ENCODE results near the gene ABHD8.

The ABHD8 gene

DNA sequence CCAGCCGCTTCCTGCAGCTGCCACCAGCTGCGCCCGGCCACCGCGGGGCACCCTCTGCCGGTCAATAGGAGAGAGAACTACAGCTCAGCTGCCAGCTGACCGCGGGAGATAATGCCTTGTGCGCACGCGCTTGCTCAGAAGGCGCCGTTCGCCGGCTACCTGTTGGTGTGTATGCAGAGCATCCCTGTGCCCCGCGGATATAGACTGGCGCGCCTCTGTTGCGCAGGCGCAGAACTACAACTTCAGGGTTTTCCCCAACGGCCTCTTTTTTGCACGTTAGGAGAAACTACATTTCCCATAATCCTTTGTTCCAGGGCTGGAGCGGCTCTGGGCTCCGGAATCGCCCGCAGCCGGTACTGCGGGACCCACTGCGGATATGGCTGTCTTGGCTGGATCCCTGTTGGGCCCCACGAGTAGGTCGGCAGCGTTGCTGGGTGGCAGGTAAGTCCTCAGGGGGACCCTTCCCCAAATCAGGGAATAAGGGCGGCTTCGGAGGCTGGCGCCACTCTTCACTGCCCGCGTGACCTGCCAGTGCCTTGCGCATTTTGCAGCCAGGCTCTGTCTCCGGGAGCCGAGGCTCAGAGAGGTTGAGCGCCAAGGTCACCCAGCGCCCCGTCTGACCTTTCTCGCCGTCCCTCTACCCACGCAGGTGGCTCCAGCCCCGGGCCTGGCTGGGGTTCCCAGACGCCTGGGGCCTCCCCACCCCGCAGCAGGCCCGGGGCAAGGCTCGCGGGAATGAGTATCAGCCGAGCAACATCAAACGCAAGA is 2.5 kb upstream of the ABHD8 start, which contains the start of gene MRPL34:
TSS of gene MRPL34 (plus strand) at position 356 of the 768 bp plus-strand sequence. CDS start at position 377, 21 bp downstream.
- peak; percentile 72 for TF ChIP-seq GATA2 (IDR thresholded peaks at IDR 0.05; ENCODE audit: low read depth, low read length)
- no peak for TF ChIP-seq GATA3 (IDR thresholded peaks at IDR 0.05; ENCODE audit: low read depth, low read length)

DNA sequence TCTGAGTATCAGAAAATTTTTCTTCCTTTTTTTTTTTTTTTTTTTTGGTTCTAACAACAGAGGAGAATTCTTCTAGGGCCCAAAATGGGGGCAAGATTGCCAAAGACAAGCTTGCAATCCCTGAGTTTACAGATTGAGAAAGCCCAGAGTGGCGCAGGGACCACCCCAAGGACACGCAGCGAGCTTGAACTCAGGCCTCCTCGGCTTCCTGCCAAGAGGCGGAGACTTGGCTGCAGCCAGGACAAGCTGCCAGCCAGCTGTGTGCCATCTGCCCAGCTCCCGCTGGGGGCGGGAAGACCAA is 1.9 kb upstream of the ABHD8 start:
- TF ChIP-seq GATA2 (IDR thresholded peaks at IDR 0.05; ENCODE audit: low read depth, low read length) (no peak), GATA3 (IDR thresholded peaks at IDR 0.05; ENCODE audit: low read depth, low read length) (no peak)

DNA sequence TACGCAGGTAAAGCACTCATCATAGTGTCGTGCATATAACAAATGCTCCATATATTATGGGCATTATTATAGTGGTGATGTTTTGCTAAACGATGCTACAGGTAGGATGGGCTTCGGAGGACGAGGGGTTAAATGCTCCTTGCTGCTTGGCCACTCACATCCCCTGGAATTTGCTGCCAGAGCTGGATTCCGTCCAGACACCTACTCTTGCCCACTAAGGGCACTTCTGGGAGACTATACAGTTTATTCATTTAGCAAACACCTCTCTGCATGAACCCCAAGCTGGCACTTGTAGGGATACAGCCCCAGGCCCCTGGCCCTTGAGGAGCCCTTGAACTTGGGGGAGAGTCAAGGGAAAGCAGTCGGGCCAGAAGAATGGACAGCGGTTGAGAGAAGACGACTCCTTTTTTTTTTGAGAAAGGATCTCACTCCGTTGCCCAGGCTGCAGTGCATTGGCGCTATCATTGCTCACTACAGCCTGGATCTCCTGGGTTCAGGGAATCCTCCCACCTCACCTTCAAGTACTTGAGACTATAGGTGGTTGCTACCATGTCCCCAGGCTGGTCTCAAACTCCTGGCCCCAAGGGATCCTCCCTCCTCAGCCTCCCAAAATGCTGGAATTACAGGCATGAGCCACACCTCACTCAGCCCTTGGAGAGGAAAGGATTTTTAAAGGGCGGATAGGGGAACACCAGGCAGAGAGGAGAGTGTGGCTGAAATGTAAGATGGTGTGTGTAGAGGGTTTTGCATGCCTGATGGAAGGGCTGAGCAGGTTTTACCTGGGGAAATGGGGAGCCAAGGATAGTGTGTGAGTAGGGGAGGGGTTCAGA is 1.4 kb upstream of the ABHD8 start:
- TF ChIP-seq GATA3 (IDR thresholded peaks at IDR 0.05; ENCODE audit: low read depth, low read length) (no peak), GATA2 (IDR thresholded peaks at IDR 0.05; ENCODE audit: low read depth, low read length) (no peak)

DNA sequence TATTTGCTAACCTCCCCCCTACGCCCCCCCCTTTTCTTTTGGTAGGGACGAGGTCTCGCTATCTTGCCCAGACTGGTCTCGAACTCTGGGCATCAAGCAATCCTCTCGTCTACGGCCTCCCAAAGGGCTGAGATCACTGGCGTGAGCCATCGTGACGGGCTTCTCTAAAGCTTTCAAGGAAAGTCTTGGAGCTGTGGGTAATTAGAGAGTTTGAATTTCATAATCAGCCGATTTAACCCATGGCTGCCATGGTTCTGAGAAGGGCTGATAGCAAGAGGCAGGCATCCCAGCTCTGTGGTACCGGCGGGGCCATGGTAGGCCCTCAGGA is 679 bp upstream of the ABHD8 start:
- no peak for TF ChIP-seq GATA2 (IDR thresholded peaks at IDR 0.05; ENCODE audit: low read depth, low read length)
- no peak for TF ChIP-seq GATA3 (IDR thresholded peaks at IDR 0.05; ENCODE audit: low read depth, low read length)

DNA sequence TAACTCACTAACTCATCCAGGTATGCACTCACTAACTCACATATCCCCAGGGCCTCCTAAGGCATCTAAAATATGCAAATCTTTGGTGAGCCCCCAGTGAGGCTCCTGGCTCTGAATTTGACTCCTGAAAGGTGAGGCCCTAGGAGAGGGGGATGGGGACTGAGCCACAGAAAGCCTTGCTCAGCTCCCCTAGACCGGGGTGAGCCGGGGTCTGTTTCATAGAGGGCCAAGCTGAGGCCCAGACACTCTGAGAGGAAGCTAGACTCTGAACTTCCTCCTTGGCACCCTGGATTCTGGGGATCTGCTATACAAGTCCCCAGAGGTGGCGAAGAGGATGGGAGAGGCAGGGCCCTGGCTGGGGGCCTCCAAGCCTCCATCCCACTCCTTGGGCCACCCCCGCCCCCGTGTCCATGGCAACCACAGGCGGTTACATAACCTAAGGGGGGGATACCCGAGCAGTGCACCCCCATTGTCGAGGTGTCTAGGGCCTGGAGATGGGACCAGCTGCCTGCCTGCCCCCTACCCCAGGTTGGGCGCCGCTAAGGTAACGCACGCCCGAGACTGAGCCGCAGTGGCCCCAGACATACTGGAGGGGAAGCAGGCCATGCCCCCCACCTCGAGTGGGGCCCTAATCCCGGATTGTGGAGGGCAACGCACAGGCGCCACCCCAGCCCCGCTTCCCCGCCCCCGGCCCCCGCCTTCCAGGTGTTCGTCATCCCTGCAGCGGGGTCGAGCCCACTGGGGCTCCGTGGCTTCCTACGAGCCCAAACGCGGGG is 646 bp downstream of the ABHD8 start:
- TF ChIP-seq GATA2 (IDR thresholded peaks at IDR 0.05; ENCODE audit: low read depth, low read length) (no peak), GATA3 (IDR thresholded peaks at IDR 0.05; ENCODE audit: low read depth, low read length) (no peak)

DNA sequence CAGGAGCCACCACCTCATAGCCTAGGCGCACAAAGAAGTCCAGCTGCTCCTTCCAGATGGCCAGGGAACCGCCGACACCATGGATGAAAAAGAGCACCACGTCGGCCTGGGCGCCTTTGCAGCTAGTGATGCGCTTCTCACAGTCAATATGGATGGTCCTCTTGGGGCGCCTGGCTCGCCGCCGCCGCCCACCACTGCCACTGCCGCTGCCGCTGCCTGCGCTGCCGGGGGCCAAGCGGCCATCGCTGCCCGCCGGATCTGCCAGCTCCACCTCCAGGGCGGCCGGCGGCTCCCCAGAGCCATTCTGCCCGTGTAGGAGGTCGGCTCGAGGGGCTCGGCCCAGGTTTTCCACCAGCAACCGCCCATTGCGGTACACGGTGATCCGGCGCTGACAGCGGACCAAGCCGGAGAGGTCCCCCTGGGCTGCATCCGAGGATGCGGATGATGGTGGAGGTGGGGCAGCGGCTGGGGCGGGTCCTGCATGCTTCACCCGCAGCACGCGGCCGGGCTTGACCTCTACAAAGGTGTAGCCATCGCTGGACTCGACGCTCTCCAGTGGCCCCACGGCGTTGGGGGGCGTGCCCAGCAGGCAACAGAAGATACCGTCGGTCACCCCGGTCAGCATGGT is 2.1 kb downstream of the ABHD8 start:
- TF ChIP-seq GATA3 (IDR thresholded peaks at IDR 0.05; ENCODE audit: low read depth, low read length) (no peak), GATA2 (IDR thresholded peaks at IDR 0.05; ENCODE audit: low read depth, low read length) (no peak)

DNA sequence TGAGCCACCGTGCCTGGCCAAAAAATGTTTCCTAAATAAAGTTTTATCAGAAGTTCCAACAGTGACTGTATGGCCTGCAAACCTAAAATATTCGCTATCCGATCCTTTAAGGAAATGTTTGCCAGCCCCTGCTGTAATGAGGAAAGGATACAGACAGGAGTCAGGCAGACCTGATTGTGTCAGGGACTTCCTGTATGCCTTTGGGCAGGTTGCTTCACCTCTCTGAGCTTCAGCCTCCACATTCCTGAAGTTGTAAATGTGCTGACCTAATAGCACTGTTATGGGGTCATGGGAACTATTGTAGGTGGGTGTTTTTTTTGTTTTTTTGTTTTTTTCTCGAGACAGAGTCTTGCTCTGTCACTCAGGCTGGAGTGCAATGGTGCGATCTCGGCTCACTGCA is 6.2 kb downstream of the ABHD8 start:
- TF ChIP-seq GATA3 (IDR thresholded peaks at IDR 0.05; ENCODE audit: low read depth, low read length) = no peak
- TF ChIP-seq GATA2 (IDR thresholded peaks at IDR 0.05; ENCODE audit: low read depth, low read length) = no peak

DNA sequence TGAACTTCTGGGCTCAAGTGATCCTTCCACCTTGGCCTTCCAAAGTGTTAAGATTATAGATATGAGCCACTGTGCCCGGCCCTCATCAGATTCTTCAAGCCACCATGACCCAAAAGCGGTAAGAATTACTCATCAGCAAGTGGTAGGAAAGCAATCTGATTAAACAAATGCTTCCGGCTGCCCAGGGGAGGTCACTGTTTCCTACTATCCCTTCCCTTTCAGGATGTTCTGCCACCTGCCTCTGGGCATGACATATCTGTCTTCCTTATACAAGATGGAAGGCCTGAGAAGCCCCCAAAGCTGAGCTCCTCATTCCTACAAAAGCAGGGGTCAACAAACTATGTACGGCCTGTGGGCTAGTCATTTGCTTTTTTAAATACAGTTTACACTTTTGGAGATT is 7.0 kb downstream of the ABHD8 start:
- TF ChIP-seq GATA3 (IDR thresholded peaks at IDR 0.05; ENCODE audit: low read depth, low read length) (no peak), GATA2 (IDR thresholded peaks at IDR 0.05; ENCODE audit: low read depth, low read length) (no peak)

DNA sequence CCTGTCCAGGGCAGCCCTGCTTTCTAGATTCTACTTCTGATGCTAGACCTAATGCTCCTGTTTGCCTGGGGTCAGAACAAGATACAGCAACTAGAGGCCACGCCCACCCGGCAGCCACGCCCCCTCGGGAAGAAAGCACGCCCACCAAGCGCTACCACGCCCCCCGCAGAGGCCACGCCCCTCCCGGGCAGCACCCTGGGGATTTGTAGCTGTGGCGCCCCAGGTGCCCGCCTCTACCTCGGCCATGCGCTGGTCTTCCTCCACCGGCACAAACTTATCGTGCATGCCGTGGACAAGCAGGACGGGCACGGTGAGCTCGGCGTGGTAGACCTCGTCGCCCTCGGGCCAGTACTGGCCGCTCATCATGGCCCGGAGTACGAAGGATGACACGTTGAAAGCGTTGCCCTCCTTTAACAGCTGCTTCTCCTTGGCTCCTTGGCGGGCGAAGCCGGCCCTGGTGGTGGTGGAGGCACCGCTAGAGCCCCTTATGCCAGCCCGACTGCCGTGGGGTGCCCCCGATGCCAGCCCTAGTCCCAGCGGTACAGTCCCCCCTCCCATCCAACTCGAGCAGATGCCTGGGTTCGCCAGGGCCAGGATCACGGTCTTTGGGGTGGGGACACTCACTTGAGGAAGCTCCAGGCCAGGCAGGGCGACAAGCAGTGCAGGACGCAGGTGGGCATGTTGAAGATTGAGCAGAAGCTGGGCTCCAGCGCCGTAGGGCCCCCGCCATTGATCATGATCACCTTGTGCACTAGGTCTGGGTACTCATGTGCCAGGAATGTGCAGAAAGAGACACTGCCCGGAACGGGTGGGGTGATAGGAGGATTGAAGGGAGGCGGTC is 9.0 kb downstream of the ABHD8 start:
- TF ChIP-seq GATA3 (IDR thresholded peaks at IDR 0.05; ENCODE audit: low read depth, low read length) (no peak), GATA2 (IDR thresholded peaks at IDR 0.05; ENCODE audit: low read depth, low read length) (no peak)

DNA sequence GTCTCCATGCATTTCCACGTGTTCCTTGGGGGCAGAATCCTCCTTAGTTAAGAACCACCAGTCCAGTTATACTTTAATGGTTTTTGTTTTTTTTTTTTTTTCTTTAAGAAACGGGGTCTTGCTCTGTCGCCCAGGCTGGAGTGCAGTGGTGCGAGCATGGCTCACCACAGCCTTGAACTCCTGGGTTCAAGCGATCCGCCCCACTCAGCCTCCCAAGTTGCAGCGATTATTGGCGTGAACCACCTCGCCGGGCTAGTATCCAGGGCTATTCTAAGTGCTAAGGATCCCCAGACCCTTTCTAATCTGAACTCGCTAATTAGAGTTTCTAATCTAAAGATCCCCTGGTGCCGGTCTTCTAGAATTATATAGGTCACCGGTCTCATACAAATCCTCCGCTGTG is 9.6 kb downstream of the ABHD8 start:
- TF ChIP-seq GATA2 (IDR thresholded peaks at IDR 0.05; ENCODE audit: low read depth, low read length) = no peak
- no peak for TF ChIP-seq GATA3 (IDR thresholded peaks at IDR 0.05; ENCODE audit: low read depth, low read length)

DNA sequence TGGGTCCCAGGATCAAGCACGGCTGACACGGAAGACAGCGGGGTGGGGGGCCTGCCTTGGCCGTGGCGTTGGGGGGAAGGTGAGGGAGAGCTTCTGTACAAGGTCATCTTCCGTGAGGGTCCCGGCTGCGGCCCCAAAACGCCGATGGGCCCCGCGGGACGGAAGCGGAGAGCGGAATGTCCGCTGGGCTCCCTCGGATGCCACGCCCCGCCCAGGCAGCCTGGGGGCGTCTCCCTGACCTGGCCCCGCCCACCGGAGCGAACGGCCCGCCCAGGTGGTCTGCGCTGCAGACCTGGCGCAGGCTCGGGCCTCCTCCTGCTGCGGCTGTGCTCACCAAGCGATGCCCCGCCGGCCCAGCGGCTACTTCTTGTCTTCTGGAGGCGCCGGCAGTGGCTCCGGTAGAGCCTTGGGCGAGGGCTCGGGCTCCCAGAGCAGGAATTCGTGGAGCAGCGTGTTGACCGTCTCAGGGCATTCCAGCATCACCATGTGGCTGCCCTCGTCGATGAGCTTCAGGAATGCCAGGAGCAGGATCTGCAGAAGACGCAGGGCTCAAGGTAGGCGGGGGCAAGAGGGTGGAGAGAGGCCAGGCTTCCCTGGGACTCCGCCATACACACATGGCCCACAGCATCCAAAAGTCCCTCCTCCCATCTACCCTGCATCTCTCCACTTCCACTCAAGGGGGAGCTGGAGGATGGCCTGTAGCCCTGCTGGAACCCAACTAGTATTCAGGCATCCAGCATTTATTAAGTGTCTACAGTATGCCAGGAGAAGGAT is 10.7 kb downstream of the ABHD8 start:
- TF ChIP-seq GATA3 (IDR thresholded peaks at IDR 0.05; ENCODE audit: low read depth, low read length) = no peak
- no peak for TF ChIP-seq GATA2 (IDR thresholded peaks at IDR 0.05; ENCODE audit: low read depth, low read length)

DNA sequence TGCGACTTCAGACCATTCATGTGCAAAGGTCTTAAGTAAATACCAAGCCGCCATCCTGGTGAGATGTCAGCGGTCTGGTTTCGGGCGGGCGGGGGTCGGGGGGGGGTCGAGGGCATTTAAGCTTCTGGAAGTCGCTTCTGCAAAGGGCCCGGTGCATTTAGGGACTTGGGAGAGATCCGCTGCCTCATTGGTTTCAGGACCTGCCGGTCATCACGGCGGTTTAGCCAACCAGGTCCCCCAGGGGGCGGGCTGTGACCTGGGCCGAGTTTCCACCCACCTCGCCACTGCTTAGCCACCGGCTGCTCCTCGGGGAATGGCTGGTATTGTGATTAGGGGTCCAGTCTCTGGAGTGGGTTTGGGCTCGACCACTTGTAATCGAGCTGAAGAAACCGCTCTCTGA is 13.7 kb downstream of the ABHD8 start:
- TF ChIP-seq GATA3 (IDR thresholded peaks at IDR 0.05; ENCODE audit: low read depth, low read length) (no peak), GATA2 (IDR thresholded peaks at IDR 0.05; ENCODE audit: low read depth, low read length) (no peak)

Data from SH-SY5Y (cell line).